GM19438 (cell line): ENCODE data around the gene S100PBP.

Experiments
- ATAC-seq: cut with Tn5 transposase; IDR thresholded peaks from one replicate; pipeline ENCODE4 v1.9.1; 2021; ENCODE audit warnings: low read depth; ENCODE audit not compliant: unreplicated experiment

Gene S100PBP

GRCh38 chr1:32884726-32885125 is 67.3 kb downstream of the S100PBP start:
- no peak for ATAC-seq

- ATAC-seq, result no peak
Measured at GRCh38 chr1:32885676-32886003, 68.2 kb downstream of the S100PBP start.

DNA sequence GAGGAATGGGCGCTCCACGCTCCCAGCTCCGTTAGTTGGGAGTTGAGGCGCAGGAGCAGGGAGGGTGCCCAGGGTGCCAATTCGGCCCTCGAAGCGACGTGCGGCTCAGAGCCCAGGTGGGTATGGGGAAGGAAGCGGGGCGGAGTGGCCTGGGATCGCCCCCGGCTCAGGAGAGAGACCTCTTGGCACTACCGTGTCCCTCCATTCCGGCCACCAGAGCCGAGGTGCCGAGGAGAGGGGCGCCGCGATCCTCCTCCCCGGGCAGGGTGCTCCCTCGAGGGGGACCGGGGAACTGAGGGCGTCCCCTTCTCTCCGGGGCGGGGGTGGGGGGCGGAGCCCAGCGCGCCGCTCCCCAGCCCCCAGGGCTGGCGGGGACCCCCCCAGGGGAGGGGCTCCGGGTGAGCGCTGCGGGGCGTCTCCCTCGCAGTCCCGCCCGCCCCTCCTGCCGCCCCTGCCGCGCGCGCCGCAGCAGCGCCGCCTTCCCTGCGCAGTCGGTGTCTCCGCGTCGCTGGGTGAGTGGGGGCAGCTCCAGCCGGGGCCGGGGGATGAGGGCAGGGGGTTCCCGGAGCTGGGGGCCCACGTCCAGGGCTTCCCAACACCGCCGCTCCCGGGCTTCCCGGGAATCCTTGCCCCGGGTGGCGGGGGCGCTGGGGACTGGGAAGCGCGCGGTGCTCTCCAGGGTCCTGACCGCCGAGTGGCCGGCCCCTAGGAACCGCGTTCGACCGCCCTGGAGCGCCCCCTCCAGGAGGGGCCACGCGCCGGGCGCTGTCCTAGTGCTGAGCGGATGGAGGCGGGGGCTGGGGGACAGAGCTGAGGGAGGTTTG is 68.8 kb downstream of the S100PBP start, which contains the start of gene HPCA:
HPCA (plus strand) TSS at position 488 of the 824 bp plus-strand sequence. CDS start 2,408 bp downstream, outside the sequence.
- no peak for ATAC-seq

- ATAC-seq, result no peak
Measured at GRCh38 chr1:32886828-32887414, 69.5 kb downstream of the S100PBP start.

GRCh38 chr1:32887623-32888022 is 70.2 kb downstream of the S100PBP start:
- ATAC-seq, result no peak

DNA sequence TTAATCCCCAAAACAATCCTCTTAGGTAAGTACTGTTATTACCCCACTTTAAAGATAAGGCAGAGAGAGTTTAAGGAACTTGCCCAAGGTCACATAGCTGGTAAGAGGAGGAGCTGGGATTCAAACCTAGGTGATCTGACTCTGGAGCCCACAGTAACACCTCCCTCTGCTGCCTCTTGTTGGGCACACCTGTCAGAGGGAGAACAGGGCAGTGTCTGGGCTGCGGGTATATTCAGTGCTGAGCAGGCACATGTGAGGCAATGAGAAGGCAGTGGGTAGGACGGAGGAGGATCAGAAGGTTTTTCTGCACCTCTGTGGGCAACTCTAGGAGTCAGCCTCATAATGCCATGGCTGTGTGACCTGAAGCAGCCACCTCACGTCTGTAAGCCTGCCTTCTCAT is 70.7 kb downstream of the S100PBP start:
- ATAC-seq, result no peak

DNA sequence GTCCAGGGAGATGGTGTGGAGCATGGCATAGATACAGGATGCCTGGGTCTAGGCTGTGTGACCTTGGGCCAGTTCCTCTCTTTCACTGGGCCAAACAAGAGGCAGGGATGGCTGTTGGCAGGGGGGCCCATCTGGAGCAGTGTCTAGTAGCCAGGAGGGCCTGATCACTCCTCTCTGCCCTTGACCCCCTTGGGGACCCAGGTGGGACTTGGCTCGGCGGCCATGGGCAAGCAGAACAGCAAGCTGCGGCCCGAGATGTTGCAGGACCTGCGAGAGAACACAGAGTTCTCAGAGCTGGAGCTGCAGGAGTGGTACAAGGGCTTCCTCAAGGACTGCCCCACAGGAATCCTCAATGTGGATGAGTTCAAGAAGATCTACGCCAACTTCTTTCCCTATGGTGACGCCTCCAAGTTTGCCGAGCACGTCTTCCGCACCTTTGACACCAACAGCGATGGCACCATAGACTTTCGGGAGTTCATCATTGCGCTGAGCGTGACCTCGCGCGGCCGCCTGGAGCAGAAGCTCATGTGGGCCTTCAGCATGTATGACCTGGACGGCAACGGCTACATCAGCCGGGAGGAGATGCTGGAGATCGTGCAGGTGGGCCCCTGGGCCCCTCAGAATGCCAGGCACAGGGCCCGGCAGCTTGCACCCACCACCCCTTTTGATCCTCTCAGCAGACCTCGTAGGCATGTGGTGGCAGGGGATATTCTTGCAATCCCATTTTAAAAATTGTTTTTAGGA is 71.4 kb downstream of the S100PBP start:
- no peak for ATAC-seq

GRCh38 chr1:32889731-32890278 is 72.4 kb downstream of the S100PBP start:
- no peak for ATAC-seq

DNA sequence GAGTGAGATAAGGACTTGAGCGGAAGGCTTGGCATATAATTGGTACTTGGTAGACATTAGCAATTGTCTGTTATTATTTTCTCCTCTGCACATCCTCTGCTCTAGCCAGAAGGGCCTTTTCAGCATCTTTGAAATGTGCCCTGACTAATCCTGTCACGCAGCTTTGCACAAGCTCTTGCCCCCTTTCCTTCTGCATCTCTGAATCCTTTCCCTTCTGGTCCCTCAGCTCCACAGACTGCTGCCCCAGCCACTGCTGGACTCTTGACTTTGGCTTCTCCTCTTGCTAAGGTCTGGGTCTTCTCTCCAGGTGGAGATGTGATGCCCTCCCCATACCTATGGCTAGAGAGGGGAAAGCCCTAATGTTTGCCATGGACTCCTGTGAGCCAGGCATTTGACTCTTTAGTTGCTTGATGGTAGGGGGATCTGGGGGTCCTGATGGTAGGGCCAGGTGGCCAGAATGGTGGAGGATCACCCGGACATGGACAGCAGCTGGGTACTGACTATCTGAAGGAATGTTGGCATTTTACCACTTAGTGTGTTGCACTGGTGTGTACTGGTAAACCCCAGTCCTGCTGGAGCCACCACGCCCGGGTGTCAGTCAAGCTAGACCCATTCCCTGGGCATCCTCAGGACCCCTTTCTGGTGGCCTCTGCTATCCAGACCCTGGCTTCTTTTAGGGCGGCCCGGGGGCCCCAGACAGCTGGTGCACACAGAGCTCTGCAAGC is 73.2 kb downstream of the S100PBP start:
- ATAC-seq, result no peak

DNA sequence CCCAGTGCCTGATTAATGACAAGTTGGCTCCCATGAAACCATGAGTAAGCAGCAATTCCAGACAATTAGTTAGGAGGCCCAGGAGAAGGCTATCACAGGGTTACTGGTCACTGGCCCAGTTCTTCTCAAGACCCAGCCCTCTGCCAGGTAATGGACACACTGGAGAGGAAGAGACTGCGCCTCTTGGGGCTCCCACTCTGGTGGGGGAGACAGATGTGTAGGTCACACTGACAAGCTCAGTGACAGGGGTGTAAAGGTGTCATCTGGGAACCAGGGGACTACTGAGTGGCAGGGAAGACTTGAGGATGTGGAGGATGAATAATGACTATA is 73.8 kb downstream of the S100PBP start:
- no peak for ATAC-seq

DNA sequence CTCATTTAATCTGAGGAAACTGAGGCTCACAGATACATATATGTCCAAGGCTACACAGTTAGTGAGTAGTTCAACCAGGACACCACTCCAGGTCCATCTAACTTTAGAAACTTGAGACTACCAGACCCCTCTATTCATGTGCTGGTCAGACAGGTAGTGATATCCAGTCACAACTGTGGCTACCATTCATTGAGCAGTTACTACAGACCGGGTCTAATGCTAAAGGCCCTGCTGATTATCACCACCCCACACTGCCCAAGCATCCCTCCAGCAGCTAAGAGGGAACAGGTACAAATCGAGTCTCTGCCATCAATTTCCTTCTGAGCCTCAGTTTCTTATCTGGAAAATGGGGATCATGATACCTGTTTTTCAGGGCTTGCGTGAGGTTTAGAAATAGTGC is 74.2 kb downstream of the S100PBP start:
- no peak for ATAC-seq

DNA sequence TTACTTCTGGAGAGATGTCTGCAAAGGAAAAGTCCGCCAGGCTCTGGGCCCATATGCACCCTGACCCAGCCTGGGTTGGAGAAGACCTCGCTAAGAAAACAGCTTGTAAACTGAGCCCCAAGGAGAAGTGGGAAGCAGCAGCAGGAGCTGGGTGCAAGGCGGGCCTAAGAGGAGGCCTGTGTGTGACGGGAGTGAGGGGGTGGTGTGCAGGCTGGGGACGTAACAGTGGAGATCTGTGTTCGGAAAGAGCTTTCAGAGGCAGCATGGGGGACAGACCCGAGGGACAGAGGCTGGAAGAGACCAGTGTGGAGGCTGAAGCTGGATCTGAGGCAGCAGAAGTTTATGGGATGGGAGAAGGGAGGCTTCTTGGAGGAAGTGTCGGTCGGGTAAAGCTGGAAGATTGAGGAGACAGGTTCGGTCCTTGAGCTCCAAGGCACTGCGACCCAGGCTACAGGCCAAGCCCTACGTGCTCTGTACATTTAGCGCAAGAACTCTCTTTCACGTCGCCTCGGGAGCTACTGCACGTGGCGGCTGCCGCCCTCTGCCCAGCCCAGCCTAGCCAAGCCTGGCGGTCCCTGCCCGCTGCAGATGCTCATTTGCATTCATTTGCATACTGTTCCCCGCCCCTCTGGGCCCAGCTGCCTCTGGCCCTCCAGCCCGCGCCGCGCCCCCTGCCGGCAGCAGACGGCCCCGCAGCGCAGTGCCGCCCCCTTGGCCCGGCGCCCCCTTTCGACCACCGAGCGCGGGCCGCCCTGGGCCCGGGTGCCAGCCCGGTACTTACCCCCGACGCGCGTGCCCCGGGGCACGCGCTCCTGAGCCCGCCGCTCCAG is 75.1 kb downstream of the S100PBP start:
- ATAC-seq, result no peak

DNA sequence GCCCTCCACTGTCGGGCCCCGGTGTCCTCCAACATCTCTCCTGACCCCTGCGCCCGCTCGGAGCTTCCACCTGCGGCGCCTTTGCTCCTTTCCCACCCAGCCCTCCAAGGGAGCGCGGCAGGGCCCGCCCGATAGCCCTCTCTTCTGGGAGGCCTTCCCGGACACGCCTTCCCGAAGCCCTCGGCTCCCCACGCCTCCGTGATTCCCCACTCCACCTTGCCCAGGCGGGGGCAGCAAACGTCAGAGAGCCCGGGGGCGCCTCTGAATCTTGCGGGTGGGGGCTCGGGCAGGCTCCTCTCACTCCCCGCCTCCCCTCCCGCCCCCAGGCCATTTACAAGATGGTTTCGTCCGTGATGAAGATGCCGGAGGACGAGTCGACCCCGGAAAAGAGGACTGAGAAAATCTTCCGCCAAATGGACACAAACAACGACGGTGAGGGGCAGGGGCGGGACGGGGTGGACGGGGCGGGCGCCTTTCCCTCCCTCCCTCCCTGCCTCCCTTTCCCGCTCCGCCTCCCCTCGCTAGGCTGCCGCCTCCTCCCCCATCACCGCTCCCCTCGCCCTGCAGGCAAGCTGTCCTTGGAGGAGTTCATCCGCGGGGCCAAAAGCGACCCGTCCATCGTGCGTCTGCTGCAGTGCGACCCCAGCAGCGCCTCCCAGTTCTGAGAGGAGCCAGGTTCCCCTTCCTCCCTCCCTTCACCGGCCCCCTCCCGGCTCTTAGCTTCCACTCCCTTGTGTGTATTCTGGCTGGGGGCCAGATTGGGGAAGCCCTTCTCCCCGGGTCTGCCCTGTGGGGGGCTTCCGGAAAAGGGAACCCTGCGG is 76.0 kb downstream of the S100PBP start:
- ATAC-seq, result no peak

DNA sequence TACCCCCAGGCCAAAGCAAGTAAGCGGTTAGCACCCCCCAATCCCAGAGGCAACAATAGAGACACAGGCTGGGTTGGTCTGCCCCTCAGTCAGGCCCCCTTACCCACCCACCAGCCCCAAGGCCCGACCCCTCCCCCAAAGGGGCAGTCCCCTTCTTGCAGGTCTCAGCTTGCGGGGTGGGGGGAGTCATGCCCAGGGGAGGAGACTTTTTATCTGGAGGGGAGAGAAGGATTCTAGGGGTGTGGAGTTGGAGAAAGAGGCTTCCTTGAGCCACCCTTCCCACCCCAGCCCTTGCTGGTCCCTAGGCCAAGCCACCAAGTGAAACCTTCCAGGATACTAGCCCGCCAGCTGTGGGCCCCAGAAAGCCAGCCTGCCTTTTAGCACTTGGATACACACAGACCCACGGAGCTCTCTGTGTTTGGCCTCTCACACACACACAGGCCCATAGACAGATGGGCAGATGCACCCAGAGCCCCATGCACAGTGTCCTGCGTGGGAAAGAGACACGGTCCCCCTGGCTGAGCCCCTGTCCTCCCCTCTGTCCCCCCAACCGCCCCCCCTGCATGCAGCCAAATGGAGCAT is 76.7 kb downstream of the S100PBP start:
- ATAC-seq, result no peak

GRCh38 chr1:32894681-32895080 is 77.2 kb downstream of the S100PBP start:
- no peak for ATAC-seq

DNA sequence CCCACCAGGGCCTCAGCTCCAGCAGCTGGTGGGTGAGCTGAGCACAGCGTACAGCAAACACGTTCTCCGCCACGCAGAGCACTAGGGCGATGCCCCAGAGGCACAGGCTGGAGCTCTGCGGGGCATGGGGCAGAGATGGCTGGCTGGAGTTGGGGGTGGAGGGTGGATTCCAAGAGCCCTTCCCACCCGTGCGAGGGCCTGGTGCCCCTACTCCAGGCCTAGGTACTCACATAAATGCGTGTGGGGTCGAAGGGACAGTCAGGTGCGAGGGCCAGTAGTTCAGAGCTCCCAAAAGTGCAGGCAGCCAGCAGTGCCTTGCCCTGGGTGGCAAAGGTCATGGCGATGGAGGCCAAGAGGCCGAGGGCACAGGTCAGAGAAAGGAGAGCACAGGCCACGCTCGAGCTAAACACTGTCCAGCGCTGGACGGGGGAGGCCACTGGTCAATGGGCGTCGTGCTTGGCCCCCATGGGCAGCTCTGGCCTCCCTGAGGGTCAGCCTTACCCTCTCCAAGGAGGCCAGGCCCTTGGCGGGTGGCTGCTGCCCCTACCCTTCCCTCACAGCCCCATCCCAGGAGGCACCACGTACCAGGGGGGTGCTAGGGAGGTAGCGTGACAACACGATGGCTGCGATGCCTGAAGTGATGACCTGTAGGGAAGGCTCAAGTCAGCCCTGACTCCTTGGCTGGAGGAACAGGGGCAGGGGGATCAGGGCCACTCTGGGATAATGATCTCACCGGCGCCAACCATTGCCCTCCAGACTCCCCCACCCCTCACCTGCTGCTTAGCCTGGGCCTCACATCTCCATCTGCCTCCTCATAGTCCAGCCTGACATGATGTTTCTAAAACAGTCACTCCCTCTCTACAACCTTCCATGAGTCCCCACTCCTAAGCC is 78.1 kb downstream of the S100PBP start:
- no peak for ATAC-seq

DNA sequence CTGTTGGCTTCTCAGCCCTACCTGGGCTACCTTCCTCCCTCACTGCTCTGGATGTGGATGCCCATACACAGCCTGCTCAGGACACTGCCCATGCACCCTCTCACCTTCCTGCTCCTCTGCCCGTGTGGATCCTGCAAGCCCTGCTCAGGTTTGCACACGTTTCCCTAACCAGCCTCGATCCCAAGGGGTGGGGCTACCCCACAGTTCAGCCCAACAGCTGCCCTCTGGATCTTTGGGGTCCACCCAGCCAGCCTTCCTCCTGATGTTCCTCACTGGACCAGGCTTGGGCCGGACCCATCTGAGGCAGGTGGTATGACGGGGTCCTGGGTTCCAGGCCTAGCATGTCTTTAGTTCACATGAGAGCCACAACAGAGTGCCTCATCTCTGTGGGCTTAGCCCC is 79.0 kb downstream of the S100PBP start:
- ATAC-seq, result no peak
